Fibroblast of the aortic adventitia (primary cell): ENCODE data around the gene PPP3CB. TPM values are rescaled to one million over a fixed set of nuclear protein-coding genes. Genes with fewer than 3 reads are reported as not detected.
A peak's percentile ranks its signal among the peaks of the same experiment; 100 is the strongest.

Experiments
- DNase-seq: peaks from one replicate; pipeline ENCODE4 v3.0.0-alpha.2; 2010; ENCODE audit warnings: low read depth
- H3K4me3 ChIP-seq: 2 replicates; pipeline ENCODE4 v1.5.1; 2011; ENCODE audit warnings: low read depth, mild to moderate bottlenecking, control low read depth, low read length, moderate library complexity
- CTCF ChIP-seq: IDR thresholded peaks from 2 replicates; pipeline ENCODE4 v1.5.1; 2011; ENCODE audit warnings: mild to moderate bottlenecking, low read length, control low read depth, inconsistent platforms; ENCODE audit not compliant: insufficient read depth
- total RNA-seq: library from RNA; depleted of rRNA; stranded (reverse); fragments of >200 nt; gene quantifications from 2 replicates; pipeline ENCODE4 v1.2.3, GENCODE V29; 2012; ENCODE audit warnings: low replicate concordance

The PPP3CB gene
- total RNA-seq, 1 donor, result 45.5 TPM

DNA sequence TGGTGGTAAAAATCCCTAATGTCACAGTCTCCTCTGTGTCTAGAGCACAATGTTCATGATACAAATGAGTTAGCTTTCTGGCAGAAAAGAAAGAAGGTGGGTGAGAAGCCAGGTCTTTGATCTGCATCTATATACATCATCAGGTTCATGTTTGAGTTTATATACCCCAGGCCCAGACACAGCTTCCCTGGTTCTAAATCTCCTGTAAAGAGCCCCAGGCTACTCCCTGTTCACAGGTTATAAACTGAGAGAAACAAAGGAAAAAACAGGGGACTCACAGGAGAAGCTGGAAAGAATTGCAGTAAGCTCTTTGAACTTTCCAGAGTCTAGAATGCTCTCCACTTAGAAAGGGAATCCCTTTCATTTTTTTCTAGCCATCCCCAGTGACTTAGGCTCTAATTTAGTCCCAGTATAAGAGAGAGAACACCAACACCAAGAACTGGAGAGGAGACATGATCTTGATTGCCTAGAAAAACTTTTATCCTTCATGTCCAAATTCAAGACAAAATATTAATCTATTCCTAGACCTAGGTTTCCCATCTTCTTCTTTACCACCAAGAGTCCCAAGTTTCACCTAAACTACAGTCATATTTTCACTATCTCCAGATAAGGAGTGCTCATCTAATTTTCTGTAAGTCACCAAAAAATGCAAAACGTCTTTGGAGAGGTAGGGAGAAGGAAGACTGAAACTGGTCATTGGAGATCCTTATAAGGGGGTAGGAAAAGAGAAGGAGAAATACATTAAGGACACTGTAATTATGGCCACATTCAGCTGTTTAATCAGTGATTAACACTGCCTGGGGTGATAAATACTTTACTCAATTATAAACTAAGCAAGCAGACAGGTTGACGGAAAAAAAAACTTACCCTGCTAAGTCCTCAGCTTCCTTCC lies 62.9 kb downstream of the PPP3CB start:
- DNase-seq, result no peak
- no peak for TF ChIP-seq CTCF
- H3K4me3 ChIP-seq, result no peak overlapping the region

GRCh38 chr10:73426318-73426717 lies 69.5 kb downstream of the PPP3CB start:
- no peak overlapping the region for H3K4me3 ChIP-seq
- DNase-seq, result no peak
- TF ChIP-seq CTCF, result no peak

GRCh38 chr10:73424478-73424877 lies 71.3 kb downstream of the PPP3CB start:
- TF ChIP-seq CTCF, result no peak

GRCh38 chr10:73423309-73423708 lies 72.5 kb downstream of the PPP3CB start:
- DNase-seq, result no peak
- H3K4me3 ChIP-seq, result no peak overlapping the region
- no peak for TF ChIP-seq CTCF

More at GRCh38 chr10:73424478-73424877, 71.3 kb downstream of the PPP3CB start:
- no peak for DNase-seq
- H3K4me3 ChIP-seq, result no peak overlapping the region

GRCh38 chr10:73416571-73416970 lies 79.3 kb downstream of the PPP3CB start:
- no peak for DNase-seq
- H3K4me3 ChIP-seq, result no peak overlapping the region
- no peak for TF ChIP-seq CTCF

DNA sequence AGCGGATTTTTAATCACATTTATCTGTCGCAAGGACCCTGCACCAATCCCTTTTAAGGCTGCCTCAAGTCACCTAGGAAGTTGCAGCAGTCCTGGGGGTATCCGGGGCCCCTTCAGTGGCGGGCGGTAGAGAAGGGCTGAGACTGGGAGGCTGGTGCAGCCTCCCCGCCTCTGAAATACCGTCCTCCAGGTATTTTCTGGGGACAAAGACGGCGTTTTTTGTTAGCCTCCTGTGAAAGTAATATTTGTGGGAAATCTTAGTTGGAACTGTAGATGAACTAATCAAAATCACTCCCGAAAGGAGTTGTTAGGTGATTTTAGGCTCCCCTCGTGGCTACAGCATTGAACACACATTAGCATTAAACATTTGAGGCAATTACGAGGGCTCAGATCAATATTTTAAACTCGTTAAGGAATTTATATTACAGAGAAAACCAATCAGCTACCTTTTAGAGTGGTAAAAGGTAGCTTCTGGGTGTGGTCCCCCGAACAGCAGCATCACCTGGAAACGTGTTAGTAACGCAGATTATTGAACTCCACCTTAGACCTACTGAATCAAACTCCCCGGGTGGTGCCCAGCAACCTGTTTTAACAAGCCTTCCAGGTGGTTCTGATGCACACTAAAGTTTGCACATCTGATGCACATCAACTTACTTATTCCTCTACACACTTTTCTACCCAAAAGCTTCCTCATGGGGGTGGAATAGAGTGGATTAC lies 81.4 kb downstream of the PPP3CB start:
- no peak for TF ChIP-seq CTCF
- peak overlapping the region; percentile 80 for H3K4me3 ChIP-seq
- DNase-seq, result no peak
